Activated gamma-delta T cell treated with anti-CD3 and anti-CD28 coated beads, Interleukin-2, amount 50 U/mL, for 16 hours (primary cell): ENCODE measurements around the gene TBCA.

ENCODE experiments used
- DNase-seq: peaks from one replicate; pipeline ENCODE4 v3.0.0-alpha.2; 2020; ENCODE audit warnings: low read depth

Gene TBCA

GRCh38 chr5:77641963-77642737, 134.0 kb downstream of the TBCA start:
- no peak for DNase-seq

DNA sequence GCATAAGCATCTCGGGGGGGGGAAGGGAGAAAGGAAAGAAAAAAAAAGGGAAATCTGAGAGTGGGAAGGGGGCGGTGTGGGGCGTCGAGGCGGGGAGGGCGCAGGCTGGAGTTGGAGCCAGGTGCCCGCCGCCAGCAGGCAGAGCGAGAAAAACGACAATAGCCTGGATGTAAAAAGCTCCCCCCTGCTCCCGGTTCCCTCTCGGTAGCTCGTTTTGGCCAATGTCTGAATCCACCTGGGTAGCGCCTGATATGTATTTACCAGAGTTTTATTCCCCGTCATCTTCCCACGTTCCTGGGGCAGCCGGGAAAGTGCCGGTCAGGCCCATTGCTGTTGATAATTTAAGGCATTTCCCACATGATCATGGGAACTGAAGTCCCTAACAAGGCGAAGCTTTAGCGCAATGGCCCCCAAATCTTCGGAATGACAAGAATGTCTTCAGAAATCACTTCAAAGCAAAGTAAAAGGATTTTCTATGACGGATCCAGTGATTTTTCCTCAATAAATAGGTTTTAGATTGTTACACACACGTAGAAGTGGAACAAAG, 134.7 kb downstream of the TBCA start:
- DNase-seq, result no peak
